ENCODE data around the gene NRXN3.

Gene NRXN3

GRCh38 chr14:79631276-79631675 is 1461.1 kb downstream of the NRXN3 start:
- no peak for DNase-seq (ENCODE audit: low spot score)

GRCh38 chr14:79638672-79639266 is 1468.6 kb downstream of the NRXN3 start:
- DNase-seq (ENCODE audit: low spot score) = no peak

- no peak for DNase-seq (ENCODE audit: low spot score)
Observed at GRCh38 chr14:79639613-79640012, 1469.4 kb downstream of the NRXN3 start.

GRCh38 chr14:79641371-79641770 is 1471.2 kb downstream of the NRXN3 start:
- no peak for DNase-seq (ENCODE audit: low spot score)

GRCh38 chr14:79643132-79643531 is 1473.0 kb downstream of the NRXN3 start:
- no peak for DNase-seq (ENCODE audit: low spot score)

- no peak for DNase-seq (ENCODE audit: low spot score)
Observed at GRCh38 chr14:79645753-79646362, 1475.7 kb downstream of the NRXN3 start.

- no peak for DNase-seq (ENCODE audit: low spot score)
Observed at GRCh38 chr14:79649856-79650255, 1479.7 kb downstream of the NRXN3 start.

GRCh38 chr14:79652513-79653307 is 1482.5 kb downstream of the NRXN3 start:
- no peak for DNase-seq (ENCODE audit: low spot score)

- DNase-seq (ENCODE audit: low spot score) = no peak
Observed at GRCh38 chr14:79656056-79656455, 1485.9 kb downstream of the NRXN3 start.

GRCh38 chr14:79656496-79656895 is 1486.3 kb downstream of the NRXN3 start:
- no peak for DNase-seq (ENCODE audit: low spot score)

- DNase-seq (ENCODE audit: low spot score) = peak; percentile 9
Observed at GRCh38 chr14:79658221-79658620, 1488.0 kb downstream of the NRXN3 start.

- DNase-seq (ENCODE audit: low spot score) = no peak
Observed at GRCh38 chr14:79658769-79659168, 1488.6 kb downstream of the NRXN3 start.

GRCh38 chr14:79660053-79660939 is 1490.1 kb downstream of the NRXN3 start:
- no peak for DNase-seq (ENCODE audit: low spot score)

GRCh38 chr14:79661752-79662151 is 1491.6 kb downstream of the NRXN3 start:
- DNase-seq (ENCODE audit: low spot score) = peak; percentile 28

- DNase-seq (ENCODE audit: low spot score) = no peak
Observed at GRCh38 chr14:79663453-79663852, 1493.3 kb downstream of the NRXN3 start.

- no peak for DNase-seq (ENCODE audit: low spot score)
Observed at GRCh38 chr14:79665556-79665955, 1495.4 kb downstream of the NRXN3 start.

GRCh38 chr14:79668951-79669350 is 1498.8 kb downstream of the NRXN3 start:
- DNase-seq (ENCODE audit: low spot score) = no peak

- no peak for DNase-seq (ENCODE audit: low spot score)
Observed at GRCh38 chr14:79670811-79671210, 1500.6 kb downstream of the NRXN3 start.

- no peak for DNase-seq (ENCODE audit: low spot score)
Observed at GRCh38 chr14:79680087-79680486, 1509.9 kb downstream of the NRXN3 start.

- no peak for DNase-seq (ENCODE audit: low spot score)
Observed at GRCh38 chr14:79686196-79686595, 1516.0 kb downstream of the NRXN3 start.

- DNase-seq (ENCODE audit: low spot score) = no peak
Observed at GRCh38 chr14:79690960-79691359, 1520.8 kb downstream of the NRXN3 start.

- DNase-seq (ENCODE audit: low spot score) = no peak
Observed at GRCh38 chr14:79693935-79694334, 1523.8 kb downstream of the NRXN3 start.

Data from putamen (tissue), 1 donor.